ENCODE data around the gene GNG10.
A peak's percentile ranks its signal among the peaks of the same experiment; 100 is the strongest.
"Not testable (repeated sequence)": the region's sequence is repeated elsewhere in the genome, so short reads cannot be mapped to it uniquely, and the experiment has no call there.

The GNG10 gene

DNA sequence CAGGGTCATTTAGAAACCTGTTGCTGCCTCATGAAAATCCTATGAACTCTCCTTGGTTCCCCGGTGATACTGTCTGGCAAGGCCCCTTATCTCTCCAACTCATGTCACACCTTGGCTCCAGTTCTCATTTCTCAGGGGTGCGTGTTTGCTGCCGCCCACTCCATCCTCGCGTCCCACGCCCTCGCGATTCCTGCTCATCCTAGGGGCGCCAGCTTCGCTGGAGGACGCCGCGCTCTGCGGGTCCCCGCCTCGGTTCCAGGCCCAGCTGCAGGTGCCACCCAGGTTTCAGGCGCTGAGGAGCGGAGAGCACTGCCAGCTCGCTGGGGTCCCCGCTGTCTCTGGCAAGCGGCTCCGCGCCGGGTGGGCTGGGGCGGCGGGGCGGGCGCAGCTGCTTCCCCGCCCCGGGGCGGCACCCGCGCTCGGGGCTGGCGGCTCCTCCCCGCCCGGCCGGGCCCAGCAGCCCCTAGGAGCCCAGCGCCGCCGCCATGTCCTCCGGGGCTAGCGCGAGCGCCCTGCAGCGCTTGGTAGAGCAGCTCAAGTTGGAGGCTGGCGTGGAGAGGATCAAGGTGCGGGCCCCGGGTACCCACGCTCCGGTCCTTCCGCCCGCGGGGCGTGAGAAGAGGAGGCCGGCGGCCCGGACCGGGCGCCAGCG, at the start of gene GNG10:
Gene GNG10, plus strand, starts transcription at position 456 of the 652 bp plus-strand sequence. Its CDS starts 30 bp downstream, at position 486.
- DNase-seq (ENCODE audit: low spot score), result peak; percentile 81

DNA sequence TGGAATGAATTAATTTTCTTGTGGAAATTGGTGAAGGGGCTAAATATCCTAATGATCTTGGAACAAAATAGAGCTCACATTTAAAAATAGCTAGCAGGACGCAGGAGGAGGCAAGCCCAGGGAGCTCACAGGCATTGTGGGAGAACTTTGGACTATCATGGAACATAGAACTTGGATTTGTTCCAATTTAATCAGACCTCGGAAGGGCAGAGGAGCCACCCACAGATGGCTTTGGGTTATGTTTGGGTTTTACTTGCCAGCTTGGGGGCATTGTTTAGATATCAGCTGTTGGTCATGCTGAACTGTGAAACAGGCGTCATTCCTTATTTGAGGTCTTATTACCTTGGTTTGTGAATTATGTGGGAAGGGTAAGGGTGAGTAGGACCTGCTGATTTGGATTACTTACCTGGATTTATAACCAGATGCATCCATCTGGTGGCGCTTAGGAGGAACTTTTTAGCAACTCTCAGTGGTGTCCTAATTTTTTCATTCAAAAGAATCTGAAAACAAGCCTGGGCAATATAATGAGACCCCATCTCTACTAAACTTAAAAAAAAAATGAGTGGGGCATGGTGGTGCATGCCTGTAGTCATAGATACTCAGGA, 47.9 kb upstream of the GNG10 start:
- DNase-seq (ENCODE audit: low spot score), result no peak

DNA sequence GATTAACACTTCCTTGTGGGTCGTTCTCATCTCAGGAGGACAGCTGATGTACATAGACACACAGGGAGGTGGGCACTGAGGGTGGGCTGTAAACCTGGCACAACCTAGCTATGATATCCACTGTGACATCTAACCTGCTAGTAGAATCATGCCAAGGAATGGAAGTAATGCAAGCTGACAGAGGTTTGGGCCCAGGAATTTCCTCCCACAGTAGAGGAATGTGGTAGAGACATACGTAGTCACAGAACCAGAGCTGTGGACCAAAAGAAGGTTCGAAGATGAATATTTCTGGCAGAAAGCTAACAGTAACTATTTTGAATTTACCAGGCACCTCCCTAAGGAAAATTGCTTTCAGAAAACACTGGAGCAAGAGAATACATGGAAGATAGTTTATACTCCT, 45.5 kb upstream of the GNG10 start:
- no peak for DNase-seq (ENCODE audit: low spot score)

DNA sequence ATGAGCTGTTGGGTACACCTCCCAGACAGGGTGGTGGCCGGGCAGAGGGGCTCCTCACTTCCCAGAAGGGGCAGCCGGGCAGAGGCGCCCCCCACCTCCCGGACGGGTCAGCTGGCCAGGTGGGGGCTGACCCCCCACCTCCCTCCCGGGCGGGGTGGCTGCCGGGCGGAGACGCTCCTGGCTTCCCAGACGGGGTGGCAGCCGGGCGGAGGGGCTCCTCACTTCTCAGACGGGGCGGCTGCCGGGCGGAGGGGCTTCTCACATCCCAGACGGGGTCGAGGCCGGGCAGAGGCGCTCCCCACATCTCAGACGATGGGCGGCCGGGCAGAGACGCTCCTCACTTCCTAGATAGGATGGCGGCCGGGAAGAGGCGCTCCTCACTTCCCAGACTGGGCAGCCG, 44.1 kb upstream of the GNG10 start:
- not testable (repeated sequence) for DNase-seq (ENCODE audit: low spot score)

DNA sequence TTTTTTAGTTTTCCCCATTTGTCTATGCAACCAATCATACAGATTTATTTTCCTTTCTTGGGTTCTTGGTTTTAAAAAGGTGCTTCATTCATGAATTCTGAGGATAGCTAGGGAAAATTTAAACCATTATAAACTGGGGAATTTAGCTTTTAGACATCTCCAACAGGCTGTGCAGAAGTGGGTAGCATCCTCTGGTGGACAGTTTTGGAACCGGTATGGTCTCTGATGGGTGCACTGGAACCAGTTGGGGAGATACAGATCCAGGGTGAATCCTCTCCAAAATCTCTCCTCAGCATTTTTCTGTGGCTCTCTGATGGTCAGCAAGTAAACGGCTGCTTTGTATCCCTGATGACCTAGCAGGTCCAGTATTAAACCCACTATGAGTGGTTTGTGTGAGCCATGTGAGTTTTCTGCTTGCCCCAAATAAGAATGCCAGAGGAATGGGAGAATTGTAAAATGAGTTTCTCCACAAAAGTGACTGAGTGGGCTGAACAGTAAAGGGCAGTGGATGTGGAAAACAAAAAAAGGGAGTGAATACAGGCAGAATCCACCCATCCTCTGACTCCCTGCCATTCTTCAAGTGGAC, 39.4 kb upstream of the GNG10 start:
- DNase-seq (ENCODE audit: low spot score), result no peak

DNA sequence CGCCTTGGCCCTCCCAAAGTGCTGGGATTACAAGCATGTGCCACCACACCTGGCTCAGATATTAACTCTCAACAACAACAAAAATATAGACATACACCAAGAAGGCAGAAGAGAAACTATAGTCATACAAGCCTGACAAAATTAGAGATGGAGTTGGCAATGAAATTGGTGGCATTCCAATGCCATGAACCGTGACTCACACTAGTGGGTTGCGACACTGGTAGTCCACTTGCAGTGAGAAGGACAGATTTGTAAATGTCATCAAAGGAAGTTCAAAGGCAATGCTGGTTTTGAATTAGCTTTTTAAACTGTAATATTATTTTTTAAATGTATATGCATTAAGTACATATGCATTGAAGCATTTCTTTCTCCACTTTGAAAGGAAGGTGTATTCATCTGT, 38.8 kb upstream of the GNG10 start:
- DNase-seq (ENCODE audit: low spot score), result no peak

DNA sequence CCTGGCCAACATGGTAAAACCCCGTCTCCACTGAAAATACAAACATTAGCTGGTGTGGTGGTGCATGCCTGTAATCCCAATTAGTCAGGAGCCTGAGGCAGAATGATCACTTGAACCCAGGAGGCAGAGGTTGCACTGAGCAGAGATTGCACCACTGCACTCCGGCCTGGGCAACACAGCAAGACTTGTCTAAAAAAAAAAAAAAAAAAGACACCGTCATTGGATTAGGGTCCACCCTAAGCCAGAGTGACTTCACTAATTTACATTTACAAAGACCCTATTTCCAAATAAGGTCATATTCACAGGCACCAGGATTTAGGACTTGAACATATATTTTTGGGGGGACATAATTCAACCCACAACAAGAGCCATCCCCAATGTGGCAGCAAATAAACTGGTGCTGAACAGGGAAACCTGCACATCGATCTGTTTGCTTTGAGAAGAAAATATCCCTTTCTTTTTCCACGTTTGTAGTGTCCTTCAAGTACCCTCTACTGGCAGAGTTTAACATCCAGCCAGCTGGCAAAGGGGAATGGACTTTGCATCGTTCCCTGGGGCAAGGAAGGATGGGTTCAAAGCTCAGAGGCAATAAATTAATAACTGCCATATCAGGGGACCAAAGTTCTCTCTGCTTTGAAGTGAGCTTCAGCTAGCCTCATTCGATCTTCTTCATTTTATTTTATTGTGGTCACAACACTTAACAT, 34.0 kb upstream of the GNG10 start:
- DNase-seq (ENCODE audit: low spot score), result no peak

DNA sequence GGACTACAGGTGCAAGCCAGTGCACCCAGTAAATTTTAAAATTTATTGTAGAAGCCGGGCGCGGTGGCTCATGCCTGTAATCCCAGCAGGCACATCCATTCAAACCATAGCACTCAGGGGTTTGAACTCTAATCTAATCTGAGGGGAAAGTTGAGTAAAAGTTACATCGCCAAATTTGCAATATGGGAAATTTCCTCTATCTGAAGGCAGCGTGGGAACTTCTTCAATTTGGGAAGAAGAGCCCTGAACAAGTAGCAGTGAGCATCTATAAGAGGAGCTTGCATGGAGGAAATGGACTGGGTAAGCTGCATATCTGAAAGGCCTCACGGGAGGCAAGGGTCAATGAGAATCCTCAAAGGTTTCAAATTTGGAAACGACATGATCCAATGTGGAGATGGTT, 33.0 kb upstream of the GNG10 start:
- no peak for DNase-seq (ENCODE audit: low spot score)

DNA sequence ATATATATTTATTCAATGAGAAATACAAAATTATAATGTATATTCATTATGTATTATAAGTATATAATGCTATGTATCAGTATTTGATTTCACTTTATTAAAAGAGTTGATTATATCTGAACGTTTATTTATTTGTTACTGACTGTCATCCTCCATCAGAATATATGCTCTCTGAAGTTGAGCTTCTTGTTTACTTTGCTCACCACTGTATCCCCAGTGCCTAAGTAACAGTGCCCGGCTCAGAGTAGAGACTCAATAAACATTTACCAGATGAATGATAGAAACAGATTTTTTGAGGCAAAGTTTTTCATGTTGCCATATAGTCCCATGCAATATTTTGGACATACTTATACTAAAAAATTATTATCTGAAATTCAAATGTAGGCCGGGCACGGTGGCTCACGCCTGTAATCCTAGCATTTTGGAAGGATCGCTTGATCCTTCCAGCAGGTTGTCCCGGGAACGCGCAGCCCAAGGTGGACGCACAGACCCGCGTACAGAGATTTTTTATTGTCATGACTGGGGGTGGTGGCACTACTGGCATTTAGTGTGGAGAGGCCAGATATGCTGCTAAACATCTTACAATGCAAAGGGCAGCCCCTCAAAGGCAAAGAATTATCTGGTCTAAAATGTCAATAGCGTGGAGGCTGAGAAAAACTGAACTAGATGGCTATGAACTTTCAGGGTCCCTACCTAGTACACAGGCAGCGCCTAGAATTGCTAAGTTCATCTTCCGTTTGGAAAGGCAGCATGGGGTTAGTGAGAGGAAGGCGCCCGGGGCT, 31.0 kb upstream of the GNG10 start:
- no peak for DNase-seq (ENCODE audit: low spot score)

DNA sequence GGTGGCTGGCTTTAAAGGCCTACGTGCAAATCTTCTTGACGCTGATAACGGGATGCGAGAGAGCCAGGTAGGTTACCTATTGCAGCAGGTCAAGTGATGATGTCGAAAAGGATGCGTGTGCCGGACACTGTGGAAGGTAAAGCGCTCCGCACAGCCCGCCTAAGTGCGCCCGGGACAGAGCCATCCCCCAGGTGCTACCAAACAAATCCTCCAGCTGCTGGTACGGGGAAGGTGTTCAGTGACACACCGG, 30.5 kb upstream of the GNG10 start:
- no peak for DNase-seq (ENCODE audit: low spot score)

DNA sequence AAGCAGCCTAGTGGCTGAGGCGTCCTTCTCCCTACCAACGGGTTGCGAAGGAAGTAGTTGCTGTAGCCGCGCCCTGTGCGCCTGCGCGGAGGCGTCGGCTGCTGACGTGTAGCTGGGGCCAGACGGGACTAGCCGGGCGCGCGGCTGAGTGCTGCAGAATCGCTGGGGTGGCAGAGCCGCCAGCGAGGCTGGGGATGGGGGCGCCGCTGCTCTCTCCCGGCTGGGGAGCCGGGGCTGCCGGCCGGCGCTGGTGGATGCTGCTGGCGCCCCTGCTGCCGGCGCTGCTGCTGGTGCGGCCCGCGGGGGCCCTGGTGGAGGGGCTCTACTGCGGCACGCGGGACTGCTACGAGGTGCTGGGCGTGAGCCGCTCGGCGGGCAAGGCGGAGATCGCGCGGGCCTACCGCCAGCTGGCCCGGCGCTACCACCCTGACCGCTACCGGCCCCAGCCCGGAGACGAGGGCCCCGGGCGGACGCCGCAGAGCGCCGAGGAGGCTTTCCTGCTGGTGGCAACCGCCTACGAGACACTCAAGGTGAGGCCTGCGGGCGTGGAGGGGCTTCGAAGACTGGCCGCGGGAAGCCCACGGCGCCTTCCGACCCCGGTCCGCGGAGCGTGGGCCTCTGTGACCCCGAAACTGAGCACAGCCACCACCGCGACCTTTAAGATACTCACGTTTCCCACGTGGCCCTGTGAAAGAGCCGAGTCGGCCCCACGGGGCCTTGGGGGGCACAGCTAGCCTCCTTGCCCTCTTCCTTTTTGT, 30.0 kb upstream of the GNG10 start, which contains the start of gene DNAJC25:
Gene DNAJC25, plus strand, starts transcription at position 121 of the 758 bp plus-strand sequence. Its CDS starts 74 bp downstream, at position 195.
- peak; percentile 96 for DNase-seq (ENCODE audit: low spot score)

DNA sequence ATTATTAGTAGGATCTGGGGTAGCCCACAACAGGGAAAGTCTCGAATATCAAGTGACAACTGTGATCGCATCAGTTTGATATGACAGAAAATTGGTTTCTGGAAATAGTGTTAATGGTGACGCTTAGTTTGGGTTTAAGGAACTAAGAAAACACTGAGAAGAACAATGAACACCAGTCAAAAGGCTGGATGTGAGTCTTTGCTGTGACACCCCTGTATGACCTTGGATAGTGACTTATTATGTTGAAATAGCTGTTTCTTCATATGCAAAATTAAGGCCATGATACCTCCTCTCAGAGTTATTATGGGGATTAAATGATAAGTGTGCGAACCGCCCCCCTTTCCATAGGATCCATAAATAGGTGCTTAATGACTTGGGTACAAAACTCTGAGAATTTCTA, 29.3 kb upstream of the GNG10 start:
- no peak for DNase-seq (ENCODE audit: low spot score)

DNA sequence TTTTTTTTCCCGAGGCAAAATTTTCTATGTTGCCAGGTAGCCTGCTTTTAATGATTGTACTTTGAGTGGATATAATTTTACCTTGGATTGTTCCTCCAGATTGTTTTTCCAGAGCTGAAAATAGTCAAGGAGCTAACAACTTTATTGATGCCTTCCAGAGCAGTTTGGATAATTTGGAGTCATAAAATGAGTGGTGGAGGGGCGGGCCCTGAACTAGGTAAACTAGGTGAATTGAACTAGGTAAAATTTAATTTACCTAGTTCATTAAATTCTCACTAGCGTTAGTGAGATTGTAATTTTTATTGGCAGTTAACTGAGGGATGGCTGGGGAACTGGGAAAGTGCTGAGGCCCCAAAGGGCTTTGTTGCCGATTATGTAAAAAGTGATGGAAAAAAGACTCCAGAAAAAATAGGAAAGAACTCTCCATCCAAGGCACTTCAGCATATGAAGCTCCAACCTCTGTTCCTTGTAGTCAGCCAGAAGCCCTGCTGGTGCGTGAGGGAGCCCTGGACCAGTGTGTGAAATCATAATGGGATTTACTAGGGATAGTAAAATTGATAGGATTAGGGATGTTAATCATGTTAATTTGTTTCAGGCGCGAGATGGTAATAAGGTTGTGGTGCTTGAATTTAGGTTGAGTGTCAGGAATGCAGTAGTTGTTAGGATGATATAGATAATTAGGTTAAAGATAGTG, 28.6 kb upstream of the GNG10 start:
- no peak for DNase-seq (ENCODE audit: low spot score)

DNA sequence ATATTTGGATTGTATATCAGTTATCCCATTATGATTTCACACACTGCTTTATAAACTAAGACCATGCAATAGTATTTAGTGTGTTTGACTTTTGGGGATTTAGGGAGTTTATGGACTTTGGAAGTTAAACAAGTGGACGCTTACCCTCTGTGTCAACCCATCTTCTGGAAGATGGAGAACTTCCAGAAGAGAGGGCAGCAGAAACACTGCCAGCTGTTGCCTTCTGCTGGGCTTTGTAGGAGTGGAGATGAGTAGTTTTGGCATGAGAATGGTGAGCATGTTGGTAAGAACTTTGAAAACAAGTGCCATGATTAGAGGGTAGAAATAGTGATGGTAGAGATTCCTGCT, 28.0 kb upstream of the GNG10 start:
- DNase-seq (ENCODE audit: low spot score), result no peak

DNA sequence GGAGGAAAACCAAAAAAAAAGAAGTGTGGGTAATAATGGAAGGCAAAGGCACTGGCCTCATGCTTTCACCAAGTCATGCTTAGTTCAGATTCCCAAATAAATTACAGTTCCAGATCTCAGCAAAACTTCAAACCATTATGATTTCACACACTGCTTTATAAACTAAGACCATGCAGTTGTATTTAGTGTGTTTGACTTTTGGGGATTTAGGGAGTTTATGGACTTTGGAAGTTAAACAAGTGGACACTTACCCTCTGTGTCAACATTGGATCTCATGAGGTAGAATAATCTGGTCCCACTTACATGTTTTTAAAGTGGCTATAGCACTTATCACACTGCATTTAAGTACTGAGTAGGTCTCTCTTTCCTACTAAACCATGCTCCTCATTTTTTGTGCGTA, 26.5 kb upstream of the GNG10 start:
- DNase-seq (ENCODE audit: low spot score), result no peak

DNA sequence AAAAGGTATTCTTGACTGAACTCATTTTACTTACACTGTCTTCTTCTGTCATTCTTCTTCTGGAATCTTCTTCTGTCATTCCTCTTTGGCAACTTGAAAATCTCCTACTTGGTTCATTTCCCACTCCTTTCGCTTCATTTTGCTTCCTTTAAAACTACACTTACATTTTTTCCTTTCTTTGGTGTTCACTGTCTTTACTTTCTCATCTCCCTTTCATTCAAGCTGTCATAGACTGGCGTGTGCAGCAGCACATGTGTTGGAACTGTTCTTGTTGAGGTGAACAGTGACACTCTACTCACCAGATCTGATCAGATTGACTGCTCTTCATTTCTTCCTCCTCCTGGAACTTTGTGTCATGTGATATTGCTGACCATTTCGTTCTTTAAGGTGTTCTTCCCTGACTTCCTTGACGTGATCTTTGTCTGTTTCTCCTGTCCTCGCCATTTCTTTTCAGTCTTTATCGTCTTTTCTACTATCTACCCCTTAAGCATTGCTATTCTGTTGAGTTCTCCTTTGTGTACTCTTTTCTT, 23.9 kb upstream of the GNG10 start:
- no peak for DNase-seq (ENCODE audit: low spot score)

DNA sequence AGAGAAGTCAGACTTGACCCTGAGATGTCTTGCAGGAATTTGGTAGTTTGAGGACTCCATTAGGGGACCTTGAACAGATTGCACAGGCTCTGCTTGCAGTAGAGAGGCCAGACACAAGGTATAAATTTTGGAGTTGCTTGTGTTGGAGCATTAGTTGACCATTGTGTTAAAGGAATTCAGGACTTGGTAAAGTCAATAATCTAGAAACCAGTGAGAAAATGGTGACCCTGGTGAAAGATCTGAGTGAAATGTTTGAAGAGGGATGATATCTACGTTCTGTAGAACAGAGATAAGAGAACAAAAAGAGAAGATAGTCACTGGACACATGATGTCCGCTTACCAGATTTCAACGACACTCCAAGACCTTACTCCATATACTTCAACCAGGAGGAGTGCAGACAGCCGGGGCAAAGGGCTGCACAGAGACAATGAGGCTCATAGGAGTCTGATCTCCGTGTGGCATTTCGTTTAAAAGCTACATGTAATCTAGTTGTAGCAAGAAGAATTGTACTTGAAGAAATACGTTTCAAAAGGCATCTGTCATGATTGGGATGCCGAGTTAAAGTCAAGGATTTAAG, 17.1 kb upstream of the GNG10 start:
- DNase-seq (ENCODE audit: low spot score), result no peak

DNA sequence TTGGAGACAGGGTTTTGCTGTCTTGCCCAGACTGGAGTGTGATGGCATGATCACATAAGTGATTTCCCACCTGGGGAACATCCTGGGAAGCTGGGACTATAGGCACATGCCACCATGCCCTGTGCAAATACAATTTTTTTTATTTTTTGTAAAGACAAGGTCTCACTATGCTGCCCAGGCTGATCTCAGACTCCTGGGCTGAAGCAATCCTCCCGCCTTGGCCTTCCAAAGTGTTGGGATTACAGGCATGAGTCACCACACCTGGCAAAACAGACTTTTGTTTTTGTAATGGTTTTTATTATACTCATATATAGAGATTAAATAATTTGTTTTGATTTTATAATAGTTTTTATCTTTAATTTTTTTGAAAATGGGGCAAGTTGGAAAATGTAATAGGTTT, 15.6 kb upstream of the GNG10 start:
- DNase-seq (ENCODE audit: low spot score), result no peak

DNA sequence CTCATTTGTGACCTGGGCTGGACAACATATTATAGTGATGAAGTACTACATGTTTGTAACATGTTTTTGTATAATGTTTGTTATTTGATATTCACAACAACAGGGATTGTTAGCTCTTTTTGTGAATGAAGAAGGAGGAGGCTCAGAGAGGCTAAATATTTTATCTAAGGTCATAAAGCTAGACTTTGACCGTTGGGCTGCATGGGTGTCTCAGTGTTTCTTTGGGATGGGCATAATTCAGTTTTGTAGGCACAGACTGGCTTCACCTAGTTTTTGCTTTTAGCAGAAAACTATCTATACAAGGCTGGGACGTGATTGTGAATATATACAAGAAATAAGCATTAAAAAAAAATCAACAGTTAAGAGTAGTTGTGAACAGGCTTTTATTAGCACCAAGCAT, 15.0 kb upstream of the GNG10 start:
- no peak for DNase-seq (ENCODE audit: low spot score)

DNA sequence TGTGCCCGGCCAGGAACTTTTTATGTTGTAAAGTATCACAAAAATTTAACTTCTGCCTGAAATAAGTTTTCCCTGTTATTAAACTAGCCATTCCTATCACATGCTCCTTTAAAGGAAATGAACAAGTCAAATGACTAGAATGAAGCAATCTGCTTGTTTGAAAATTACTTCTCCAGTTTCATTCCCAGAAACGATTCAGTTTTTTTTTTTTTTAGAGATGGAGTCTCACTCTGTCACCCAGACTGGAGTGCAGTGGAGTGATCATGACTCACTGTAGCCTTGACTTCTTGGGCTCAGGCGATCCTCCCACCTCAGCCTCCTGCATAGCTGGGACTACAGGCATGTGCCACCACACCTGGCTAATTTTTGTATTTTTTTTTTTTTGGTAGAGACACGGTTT, 13.3 kb upstream of the GNG10 start:
- no peak for DNase-seq (ENCODE audit: low spot score)

DNA sequence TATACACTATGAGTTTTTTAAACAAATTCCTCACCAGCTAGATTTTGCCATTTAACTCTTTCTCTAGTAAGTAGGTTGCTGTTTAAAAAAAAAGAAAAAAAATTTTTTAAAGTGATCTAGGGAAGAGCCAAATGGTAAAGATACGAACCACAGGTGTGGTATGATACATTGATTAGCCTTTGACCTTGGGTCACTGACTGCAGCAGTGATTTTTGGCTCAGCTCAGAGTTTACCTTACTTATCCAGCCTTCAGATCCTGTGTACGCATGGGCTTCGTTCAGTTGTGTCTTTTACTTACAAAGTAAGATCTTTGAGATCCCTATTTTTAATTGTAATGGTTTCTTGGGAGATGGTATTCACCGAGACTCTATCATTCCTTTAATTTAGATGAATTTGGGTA, 12.4 kb upstream of the GNG10 start:
- no peak for DNase-seq (ENCODE audit: low spot score)

All from left forelimb (tissue), 1 donor.